HK-2 (cell line): ENCODE data around the gene PNMA6E.

Source experiments
- DNase-seq: peaks from one replicate; pipeline ENCODE4 v3.0.0-alpha.2; 2018; ENCODE audit not compliant: unreplicated experiment

Gene PNMA6E

DNA sequence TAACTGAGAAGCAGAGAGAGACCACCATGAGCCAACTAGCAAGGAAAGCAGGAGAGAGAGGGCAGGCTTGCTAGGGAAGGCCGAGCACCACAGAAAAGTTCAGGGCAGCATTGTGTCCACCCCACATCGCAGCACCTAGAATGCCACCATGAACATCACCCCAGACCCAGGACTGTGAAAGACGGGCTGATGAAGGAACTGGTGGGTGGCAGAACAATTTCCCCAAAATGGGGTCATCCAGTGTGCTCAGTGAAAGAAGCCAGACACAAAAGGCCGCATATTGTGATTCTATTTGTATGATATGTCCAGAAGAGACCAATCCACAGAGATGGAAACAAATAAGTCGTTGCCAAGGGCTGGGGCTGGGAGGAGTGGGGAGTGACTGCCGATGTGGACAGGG, 16.8 kb downstream of the PNMA6E start:
- DNase-seq: no peak

DNA sequence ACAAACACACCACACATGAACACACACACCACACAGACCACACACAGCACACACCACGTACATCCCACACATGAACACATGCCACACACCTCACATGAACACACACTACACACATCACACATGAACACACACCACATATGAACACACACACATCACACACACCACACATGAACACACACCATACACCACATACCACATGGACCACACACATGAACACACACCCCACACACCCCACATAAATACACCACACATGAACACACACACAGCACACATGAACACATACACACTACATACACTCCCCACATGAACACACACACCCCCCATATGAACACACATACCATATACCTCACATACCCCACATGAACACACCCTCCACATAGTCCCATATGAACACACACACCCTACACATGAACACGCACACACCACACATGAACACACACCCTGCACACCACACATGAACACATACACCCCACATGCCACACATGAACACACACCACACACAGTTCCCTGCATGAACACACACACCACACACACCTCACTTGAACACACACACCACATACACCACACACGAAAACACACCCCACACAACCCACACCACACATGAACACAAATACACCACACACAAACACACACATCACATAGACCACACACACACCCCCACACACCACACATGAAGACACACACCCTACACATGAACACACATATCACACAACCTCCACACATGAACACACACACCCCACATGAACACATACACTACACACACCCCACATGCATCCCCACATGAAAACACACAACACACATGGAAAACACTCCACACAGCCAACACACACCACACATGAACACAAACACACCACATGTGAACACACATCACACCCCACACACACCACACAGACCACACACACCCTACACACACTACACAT, 18.3 kb downstream of the PNMA6E start:
- no peak for DNase-seq

DNA sequence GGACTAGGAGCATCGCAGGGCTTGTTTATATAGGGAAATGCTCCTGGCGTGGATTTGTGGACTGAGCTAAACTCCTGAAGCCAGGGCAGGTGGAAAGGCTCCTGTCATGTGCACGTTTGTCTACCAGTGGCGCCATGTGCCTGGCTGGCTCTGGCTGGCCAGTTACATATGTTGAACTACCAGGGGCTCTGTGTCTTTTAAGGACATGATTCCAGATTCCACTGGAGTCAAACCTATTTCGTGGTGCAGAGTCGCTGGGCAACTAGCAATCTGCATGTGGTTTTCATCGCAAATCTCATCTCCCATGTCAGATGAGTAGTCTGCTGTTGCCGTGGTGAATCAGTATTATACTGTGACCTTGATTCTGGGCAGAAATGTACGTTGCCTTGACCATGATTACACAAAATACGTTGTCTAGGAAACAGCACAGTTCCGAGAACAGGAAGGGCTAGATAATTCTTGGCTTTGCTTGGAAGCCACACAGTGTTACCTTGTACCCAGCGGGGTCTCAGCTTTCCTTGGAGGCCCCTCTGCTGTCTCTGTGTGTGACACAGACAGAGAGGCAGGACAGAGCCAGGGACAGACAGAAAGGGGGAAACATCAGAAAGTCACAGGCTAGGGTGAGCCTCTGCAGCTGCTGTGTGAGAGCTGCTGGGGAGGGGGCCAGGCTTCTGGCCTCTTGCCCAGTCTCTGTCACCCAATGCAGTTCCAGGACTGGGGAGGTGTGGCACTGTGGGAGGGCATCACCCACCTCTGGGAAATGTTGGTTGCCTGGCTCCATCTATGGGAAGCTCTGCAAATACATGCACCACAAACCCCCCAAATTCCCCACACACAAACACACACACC, 19.2 kb downstream of the PNMA6E start:
- DNase-seq: peak; percentile 7

DNA sequence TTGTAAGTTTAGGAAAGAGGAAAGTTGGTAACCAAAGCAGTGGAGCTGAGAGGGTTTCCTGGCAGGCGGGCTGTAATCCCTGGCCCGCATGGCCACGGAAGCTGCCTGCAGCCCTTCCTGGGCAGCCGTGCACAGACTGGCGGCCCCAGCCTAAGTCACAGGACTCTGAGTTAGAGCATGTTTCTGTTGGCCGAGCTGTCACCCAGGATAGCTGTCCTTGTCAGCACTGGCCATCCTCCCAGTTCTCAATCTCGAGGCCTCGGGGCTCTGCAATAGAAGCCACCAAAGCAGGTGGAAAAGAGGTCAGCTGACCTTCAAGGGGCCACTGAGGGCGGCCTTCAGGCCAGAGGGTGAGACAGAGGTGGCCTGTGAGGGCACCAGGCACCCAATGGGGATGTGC, 20.5 kb downstream of the PNMA6E start:
- DNase-seq: no peak

DNA sequence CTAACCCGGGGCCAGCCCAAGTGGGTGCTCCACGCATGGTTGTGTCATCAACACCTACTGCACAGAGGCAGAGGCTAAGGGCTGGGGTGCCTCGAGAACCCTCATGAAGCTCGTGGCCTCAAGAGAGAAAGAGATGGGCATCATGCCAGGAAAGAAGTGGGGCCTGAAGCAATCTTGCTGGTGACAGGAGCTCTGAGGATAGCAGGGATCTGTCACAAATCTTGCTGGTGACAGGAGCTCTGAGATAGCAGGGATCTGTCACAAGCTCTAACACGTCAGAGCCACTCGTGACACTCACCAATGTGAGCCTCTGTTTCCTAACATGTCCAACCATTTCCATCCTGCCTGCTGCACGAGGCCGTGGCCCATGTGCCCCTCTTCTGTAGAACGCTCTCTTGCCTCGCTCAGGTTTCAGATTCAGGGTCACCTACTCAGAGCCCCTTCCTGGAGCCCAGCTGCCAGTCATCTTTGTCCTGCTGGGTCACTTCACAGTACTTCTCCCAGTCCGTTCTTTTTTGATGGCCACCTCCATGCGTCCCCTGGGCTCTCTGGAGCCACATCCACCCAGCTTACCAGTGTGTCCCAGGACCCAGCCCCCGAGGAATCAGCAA, 21.1 kb downstream of the PNMA6E start:
- DNase-seq: no peak

DNA sequence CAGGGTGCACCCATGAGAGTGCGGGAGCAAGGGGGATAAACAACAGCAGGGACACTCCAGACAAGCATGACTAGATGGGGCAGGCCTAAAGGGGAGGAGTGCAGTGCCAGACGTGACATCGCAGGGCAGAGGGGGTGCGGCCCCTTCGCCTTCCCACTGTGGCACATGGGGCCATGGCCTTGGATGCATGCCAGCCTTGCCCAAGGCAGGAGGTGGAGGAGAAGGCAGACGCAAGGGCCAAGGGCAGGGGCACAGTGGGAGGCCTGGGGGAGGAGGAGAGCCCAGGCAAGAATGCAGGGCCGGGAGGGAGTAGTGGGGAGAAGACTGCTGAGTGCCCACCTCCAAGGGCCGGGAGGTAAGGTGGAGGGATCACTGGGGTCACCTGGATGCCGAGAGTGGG, 21.6 kb downstream of the PNMA6E start:
- no peak for DNase-seq

DNA sequence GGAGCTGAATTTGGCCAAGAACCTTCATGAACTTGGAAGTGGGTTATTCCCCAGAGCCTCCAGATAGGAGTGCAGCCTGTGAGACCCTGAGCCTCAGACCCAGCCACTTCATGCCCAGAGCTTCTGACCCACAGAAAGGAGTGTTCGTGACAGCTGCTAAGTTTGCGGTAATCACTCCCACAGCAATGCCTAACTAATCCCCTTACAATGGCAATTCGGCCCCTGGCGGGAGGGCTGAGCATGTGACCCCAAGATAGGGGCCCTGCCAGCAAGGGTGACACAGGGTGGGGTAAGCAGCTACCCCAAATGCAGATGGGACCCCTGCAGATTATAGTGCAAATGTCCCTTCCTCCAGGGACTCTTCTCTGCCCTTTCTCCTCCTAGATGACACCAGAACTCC, 22.5 kb downstream of the PNMA6E start:
- no peak for DNase-seq

DNA sequence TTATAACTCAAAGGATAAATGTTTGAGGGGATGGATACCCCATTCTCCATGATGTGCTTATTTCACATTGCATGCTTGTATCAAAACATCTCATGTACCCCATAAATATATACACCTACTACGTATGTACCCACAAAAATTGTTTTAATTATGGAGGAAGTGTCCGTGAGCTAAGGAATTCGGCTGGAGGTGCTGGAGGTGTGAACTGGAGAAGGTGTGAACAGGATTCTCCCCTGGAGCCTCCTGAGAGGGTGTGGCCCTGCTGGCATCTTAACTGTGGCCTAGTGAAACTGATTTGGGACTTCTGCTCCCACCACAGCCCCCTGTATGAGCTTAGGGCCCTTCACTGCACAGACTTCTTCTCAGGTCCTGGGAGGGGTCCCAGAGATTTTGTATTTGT, 23.4 kb downstream of the PNMA6E start:
- no peak for DNase-seq

DNA sequence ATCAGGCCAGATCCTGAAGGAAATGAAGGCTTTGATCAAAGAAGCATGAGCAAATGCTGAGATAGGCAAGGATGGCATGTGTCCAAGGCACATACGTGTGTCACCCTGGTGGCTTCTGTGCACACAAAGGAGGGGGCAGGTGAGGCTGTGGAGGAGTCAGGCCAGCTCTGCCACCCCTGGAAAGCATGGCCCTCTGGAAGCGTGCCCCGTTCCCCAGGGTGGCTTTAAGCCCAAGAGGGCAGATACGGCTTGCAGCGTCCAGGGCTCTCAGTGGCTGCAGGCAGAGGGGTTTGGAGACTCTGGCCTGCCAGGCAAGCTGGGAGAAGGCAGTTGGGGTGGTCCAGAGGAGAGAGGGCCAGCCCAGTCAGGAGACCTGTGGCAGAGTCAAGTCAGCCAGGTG, 25.6 kb downstream of the PNMA6E start:
- no peak for DNase-seq

DNA sequence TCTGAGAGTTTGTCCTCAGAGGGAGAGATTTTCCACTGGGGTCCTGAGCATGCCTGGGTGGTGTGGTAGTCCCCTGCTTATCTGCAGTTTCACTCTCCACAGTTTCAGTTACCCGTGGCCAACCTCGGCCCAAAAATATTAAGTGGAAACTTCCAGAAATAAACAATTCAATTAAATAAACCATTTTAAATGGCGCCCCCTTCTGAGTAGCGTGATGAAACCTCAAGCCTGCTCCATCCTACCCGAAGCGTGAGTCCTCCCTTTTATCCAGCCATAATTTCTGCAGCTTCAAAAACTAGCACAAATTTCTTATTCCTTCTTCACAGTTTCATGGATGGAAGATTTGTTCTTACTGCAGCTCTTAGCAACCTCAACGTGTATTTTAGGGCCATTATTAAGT, 26.7 kb downstream of the PNMA6E start:
- DNase-seq: no peak

DNA sequence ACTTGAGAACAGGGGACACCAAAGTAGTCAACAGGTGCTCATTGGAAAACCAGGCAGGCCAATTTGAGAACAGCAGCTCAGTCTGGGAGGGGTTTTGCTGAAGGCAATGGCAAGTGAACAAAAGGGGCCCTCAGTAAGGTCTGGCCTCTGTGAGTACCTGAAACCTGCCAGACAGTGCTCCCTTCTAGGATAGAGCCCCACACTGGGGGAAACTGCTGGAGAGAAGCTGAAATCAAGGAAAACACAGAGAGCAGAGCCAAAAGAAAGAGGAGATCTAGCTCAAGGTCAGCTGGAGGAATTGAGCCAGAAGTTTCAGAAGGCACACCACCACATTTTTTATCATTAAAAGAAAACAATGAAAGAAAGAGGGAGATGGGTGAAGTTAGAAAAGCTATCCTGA, 28.2 kb downstream of the PNMA6E start:
- DNase-seq: no peak

DNA sequence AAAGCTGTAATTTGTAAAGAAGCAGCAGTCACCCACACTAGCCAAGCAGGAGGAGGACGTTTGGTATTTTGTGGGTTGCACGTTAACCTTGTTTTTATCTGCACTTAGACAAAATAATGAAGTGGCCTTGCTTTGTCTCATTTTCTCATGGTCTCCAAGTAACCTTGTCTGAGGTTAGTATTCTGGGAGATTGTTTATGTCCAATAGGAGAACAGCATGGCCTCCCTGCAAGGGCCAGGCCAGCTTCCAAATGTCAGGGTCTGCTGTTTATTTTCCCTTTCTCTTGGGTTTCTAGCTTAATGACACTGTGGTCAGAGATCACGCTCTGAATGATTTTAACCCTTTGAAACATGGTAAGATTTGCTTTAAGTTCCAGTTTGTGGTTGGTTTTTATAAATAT, 29.9 kb downstream of the PNMA6E start:
- DNase-seq: no peak

DNA sequence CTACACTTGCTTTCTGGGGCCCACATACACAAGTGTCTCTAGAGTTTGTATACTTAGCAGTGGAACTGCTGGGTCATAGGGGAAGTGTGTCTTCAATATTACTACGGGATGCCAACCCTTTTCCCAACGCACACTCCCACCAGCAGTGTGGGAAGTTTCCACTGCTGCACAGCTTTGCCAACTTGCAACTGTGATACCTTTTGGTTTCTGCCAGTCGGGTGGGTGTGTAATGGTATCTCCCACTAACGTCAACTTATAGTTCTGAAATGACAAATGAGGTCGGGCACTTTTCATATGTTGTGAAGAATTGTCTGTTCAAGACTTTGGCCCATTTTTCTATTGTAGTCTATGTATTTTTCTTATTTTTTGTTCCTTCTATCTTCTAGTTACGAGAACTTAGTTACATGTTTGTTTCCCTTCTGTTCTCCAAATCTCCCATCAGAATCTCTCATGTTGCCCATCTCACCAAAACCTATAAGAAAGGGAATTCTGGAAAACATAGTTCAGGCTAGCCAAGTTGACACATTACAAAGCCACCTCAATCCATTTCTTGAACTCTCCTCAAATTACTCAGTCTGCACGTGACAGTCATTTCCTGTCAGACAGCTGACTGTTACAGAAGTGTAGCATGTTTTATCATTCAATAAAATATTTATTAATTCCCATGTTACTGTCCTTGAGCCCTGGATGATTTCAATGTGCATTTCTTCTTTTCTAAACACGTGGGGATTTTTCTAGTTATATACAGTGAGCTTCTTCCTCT, 30.7 kb downstream of the PNMA6E start:
- DNase-seq: no peak

DNA sequence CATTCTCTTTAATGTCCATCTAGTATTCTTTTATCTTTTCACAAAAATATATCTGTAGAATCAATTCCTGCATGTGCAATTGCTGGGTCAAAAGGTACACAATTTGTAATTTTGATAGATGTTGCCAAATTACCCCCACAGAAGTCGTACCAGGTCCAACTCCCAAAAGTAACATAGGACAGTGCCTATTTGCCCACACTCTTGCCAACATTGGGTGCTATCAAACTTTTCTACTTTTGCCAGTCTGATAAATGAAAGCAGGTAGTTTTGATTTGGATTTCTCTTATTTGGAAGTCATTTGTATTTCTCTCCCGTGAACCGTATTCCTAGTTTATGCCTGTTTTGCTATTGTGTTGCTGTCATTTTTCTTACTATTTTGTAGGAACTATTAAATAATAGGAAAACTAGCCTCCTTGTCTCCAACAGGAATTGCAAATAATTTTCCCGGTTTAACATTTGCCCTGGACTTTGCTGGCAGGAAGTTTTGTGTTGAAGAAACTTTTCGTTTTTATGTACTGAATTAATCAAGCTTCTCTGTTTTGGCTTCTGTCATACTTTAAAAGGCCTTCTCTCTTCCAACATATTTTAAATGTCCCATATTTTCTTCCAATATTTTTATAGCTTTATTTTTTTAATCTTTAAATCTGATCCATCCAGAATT, 34.1 kb downstream of the PNMA6E start:
- DNase-seq: no peak

DNA sequence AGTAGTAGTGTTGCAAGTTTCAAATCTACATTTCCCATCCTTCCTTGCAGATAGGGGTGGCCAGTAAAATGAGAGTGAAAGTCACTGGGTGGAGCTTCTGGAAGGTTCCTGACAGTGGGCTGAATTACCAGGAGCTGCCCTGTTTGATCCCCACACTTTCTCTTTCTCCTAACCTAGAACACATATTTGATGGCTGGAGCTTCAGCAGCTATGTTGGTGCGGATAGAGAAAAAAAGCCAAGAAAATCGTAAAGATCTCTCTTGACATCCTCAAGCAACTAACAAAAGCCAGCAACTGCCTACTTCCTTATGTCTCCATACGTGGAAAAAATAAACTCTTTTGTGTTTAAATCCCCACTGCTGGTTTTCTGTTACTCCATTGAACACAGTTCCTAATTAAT, 35.0 kb downstream of the PNMA6E start:
- no peak for DNase-seq

DNA sequence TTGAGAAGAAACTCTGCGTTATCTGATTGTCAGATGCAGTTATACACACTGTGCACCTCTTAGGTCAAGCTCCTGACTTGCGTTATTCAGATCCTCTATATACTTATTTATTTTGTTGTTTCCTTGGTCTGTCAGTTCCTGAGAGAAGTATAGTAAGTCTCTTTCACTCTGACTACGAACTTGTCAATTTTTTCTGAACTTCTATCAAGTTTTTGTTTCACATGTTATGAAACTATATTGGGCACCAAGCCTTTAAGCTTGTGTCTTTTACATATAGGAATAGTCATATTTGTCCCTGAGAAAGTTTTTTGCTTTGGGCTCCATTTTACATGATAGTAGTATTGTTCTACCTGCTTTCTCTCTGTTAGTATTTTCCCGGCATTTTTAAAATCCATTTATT, 35.5 kb downstream of the PNMA6E start:
- DNase-seq: no peak

DNA sequence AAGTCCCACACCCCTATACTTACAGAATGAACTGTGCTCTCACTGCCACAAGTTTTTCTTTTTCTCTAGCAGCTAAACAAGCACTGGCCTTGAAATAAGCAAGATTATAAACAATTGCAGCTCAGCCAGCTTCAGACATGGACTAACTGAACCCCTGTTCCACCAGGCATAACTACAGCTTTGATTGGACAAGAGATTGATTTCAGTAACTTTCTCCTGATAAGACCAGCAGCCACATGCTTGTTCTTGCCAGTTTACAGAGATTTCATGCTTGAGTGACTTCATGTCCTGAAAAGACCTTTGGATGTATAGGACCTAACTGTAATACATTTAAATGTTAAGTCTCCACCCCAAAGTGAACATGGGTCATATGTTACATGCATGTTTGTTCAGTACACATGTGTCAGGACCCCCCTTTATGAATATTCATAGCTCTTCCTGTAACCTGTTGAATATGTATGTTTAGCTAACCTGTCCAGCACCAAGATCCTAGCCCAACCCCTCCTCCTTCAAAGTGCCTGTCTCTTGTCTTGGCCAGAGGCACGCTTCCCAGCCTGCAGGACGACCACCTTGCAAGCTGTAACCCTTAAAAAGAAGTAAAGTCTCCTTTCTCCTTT, 39.3 kb downstream of the PNMA6E start:
- no peak for DNase-seq

DNA sequence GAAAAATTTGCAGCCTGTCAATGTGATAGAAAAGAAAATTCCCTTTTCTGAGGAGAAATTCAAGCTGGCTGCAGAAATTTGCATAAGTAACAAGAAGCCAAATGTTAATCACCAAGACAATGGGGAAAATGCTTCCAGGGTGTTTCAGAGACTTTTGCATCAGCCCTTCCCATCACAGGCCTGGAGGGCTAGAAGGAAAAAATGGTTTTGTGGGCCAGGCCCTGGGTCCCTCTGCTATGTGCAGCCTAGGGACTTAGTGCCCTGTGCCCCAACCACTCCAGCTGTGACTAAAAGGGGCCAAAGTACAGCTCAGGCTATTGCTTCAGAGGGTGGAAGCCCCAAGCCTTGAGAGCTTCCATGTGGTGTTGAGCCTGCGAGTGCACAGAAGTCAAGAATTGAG, 43.3 kb downstream of the PNMA6E start:
- no peak for DNase-seq

DNA sequence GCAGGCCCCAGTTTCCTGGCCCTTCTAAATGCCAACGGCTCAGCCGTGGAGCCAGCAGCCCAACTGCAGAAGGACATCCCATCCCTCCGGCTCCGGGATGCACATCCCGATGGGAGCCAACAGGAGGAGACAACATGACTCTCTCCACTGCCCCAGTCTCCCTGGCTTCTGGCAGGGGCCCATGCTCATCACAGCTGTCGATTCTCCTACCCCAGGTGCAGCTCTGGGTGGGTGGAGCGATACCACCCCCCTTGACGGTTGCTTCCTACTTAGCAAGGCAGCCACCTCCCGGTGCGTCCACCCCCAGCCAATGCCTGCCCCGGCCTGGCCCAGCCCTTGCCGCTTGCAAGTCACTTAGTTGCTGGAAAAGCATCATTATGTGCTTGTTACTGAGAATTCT, 47.7 kb downstream of the PNMA6E start:
- no peak for DNase-seq

DNA sequence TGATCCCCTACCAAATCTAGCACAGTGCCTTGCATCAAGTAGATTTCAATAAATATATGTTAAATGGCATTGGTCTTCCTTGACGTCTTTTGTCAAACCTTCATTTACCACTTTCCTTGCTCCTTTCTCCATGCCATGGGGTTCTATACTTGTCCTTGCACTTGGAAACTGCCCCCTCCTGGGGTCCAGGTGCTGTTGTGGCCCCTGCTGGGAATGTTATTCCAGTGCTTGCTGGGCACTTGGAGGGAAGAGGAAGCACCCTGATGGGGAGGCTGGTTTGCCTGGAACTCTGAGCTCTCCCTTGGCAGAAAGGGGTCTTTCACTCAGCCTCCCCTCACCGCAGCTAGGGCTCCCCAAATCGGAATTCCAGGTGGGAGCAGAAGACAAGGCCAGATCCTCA, 48.3 kb downstream of the PNMA6E start:
- DNase-seq: no peak

DNA sequence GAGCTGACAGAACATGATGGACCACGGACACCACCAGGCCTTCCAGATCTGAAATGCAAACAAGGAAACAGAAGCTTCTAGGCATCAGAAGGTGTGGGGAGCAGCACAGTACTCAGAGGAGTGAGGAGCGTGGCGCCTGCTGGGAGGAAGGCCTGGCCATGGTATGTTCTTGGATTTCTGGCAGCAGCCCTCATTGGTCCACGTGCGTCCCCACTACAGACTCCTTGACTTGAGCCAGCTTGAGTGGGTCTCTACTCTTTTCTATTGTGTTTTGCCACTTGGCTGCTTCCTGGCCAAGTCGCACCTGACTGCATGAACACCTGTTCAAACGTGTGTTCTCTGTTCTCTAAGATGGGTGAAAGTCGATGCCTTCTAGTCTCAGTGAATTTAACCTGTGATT, 49.2 kb downstream of the PNMA6E start:
- no peak for DNase-seq
